ENCODE results near the gene MICU1. TPM values are rescaled to one million over a fixed set of nuclear protein-coding genes. Genes with fewer than 3 reads are reported as not detected.

MICU1 gene, protein sequence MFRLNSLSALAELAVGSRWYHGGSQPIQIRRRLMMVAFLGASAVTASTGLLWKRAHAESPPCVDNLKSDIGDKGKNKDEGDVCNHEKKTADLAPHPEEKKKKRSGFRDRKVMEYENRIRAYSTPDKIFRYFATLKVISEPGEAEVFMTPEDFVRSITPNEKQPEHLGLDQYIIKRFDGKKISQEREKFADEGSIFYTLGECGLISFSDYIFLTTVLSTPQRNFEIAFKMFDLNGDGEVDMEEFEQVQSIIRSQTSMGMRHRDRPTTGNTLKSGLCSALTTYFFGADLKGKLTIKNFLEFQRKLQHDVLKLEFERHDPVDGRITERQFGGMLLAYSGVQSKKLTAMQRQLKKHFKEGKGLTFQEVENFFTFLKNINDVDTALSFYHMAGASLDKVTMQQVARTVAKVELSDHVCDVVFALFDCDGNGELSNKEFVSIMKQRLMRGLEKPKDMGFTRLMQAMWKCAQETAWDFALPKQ
- total RNA-seq: 23.7 and 25.5 TPM in 2 replicates

DNA sequence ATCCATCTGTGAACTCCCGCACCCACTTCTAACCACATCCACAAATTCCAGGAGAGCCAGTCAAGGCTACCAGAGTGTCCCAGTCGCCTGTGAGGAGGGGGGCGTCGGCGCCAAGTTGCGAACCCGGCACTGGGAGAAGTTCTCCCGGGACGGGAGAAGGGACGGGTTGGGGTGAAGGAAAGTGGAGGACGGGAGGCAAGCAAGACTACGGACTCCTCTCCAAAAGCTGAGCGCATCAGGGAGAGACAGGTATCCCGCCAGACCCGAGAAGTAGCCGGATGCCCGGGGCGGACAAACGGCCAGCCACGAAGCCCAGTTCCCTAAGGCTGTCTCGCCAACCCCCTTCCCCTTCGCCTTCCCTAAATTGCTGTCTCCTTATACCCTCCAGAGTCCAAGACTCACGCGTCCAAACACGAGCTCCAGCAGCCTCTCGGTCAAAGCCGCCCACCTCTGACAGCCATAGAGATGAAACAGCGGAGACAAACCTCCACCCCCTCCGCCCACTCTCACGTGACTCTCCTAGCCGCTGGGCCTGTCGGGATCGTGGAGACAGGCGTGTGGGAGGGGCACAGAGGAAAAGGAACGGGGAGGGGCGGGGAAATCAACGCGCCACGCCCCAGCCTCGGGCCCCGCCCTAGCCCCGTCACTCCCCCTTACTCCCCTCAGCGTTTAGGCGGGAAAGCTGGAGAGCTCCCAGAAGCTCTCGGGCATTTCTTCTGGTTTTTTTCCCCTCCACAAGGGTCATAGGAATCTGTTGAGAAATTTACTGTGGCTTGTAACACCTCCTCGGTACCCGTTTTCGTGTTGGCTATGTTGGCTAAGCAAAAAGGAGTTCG lies at the start of gene MICU1:
TSS of gene MICU1 (minus strand) at position 472 of the 836 bp plus-strand sequence. CDS start 59,286 bp downstream, outside the sequence.

DNA sequence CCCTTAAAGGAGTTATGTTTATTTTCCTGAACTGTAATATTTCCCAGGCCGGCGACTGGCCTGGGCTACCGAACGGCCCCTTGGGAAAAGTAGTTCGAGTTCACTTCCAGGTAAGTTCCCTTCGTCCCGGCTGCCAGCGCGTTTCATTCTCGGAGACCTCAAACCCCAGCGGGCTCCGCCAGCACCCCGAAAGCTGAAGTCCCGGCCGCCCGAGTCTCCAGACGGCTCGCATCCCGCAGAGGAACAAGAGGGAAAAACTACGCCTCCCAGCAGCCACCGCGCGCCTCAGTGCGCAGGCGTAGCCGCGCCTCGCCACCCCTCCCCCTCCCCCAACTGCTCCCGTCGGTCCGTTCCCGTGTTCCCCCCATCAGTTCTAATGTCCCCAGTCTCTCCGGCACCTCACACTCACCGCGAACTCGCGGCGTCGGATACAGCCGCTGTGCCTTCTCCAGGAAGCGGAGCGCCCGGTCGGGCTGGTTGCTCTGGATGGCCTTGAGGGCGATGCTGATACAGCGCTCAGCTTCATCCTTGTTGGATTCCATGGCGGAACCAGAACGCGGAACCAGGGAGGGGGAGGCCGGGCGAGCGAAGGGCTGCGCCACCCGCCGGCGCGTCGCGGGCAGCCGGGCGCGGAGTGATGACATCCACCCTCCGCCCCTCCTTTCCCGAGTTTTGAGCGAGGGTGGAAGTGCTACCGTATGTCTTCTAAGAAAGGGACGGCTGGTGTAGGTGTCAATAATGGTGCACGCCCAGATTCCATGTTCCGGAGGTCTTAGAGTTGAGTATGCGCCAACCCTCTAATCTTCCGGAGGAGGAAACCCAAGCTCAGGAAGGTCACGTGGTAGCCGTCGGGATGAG lies 271.3 kb downstream of the MICU1 start, which contains the start of gene DNAJB12:
TSS of gene DNAJB12 (minus strand) at position 564 of the 858 bp plus-strand sequence. CDS start at position 542, 22 bp downstream.

Other genes starting within 250 kb of the MICU1 start
- 26.2 and 32.0 TPM in 2 replicates for gene MCU, start 66.1 kb upstream of the MICU1 start, total RNA-seq

All from hair follicular keratinocyte (primary cell).